HCT116 (cell line): ENCODE results near the gene JPH3. TPM values are rescaled to one million over a fixed set of nuclear protein-coding genes. Genes with fewer than 3 reads are reported as not detected.

Source experiments
- ATAC-seq: fragments of 200-7000 bp; cut with Tn5 transposase; 2 replicates; pipeline ENCODE4 v1.9.1; 2020; ENCODE audit warnings: mild to moderate bottlenecking, moderate library complexity
- BruUV-seq: library from RNA; stranded (reverse); fragments of 400-500 nt; replicated peaks from 2 replicates; lab custom pipeline; 2021; lab: Mats Ljungman, UMichigan
- CTCF ChIA-PET: fragments of 300-600 bp; sonication (Branson Sonifier 250); formaldehyde crosslinking; loops from one replicate; lab custom pipeline; 2021; ENCODE audit warnings: antibody characterized with exemption; lab: Charles Lee
- POLR2A ChIA-PET: fragments of 300-600, 350-600 bp; sonication (Branson Sonifier 250); formaldehyde crosslinking; loops from one replicate; lab custom pipeline; 2021; ENCODE audit warnings: antibody characterized with exemption; lab: Charles Lee
- RAD21 ChIA-PET, 2 experiments: fragments of 300-600 bp; sonication (Branson Sonifier 250); formaldehyde crosslinking; loops; one replicate each; lab custom pipeline; 2023; ENCODE audit warnings: low total read pairs in 2 of 2; ENCODE audit not compliant: uncharacterized antibody in 2 of 2, unreplicated experiment in 2 of 2, low non-redundant PET in 1 of 2; lab: Charles Lee
- DNase-seq: peaks from one replicate; pipeline ENCODE4 v3.0.0-alpha.2; 2010; ENCODE audit warnings: low read depth, low spot score
- H2AFZ ChIP-seq: fragments of 200-600 bp; shearing (Covaris generic), sonication (generic); 2 replicates; pipeline ENCODE4 v1.6.1; 2017; ENCODE audit warnings: low read depth, mixed run types, mixed read lengths, antibody characterized with exemption, low read length; ENCODE audit not compliant: poor library complexity, severe bottlenecking
- H3K27ac ChIP-seq: 2 replicates; pipeline ENCODE4 v1.5.1; 2012; ENCODE audit warnings: low read depth, low read length
- H3K27me3 ChIP-seq: fragments of 200-600 bp; sonication (generic); 2 replicates; pipeline ENCODE4 v1.6.1; 2016; ENCODE audit warnings: mixed run types, low read length, mixed read lengths; ENCODE audit not compliant: insufficient read depth
- H3K36me3 ChIP-seq, 2 experiments: fragments of 200-500 bp in 1 of 2; fragments of 200-600 bp in 1 of 2; sonication (Bioruptor generic) in 1 of 2; sonication (generic) in 1 of 2; 2 replicates each; pipeline versions ENCODE4 v1.5.1 to v1.6.1; 2014 to 2016; ENCODE audit warnings: low read length in 2 of 2, inconsistent platforms in 1 of 2, mixed read lengths in 1 of 2, mixed run types in 1 of 2; ENCODE audit not compliant: insufficient read depth in 2 of 2, control insufficient read depth in 1 of 2
- H3K4me1 ChIP-seq, 2 experiments: fragments of 200-600 bp in 1 of 2; sonication (generic) in 1 of 2; 2 replicates each; pipeline versions ENCODE4 v1.5.1 to v1.6.1; 2012 to 2017; ENCODE audit warnings: low read length in 2 of 2, inconsistent platforms in 1 of 2, mild to moderate bottlenecking in 1 of 2, mixed read lengths in 1 of 2, mixed run types in 1 of 2, moderate library complexity in 1 of 2; ENCODE audit not compliant: insufficient read depth in 2 of 2, control insufficient read depth in 1 of 2
- H3K4me2 ChIP-seq: fragments of 200-600 bp; sonication (generic); 2 replicates; pipeline ENCODE4 v1.6.1; 2017; ENCODE audit warnings: mixed run types, low read length, mixed read lengths
- H3K4me3 ChIP-seq, 2 experiments: fragments of 200-600 bp in 1 of 2; sonication (generic) in 1 of 2; replicated peaks in 1 of 2; 2 replicates each; pipeline ENCODE4 v1.5.1; 2011 to 2016; ENCODE audit warnings: low read length in 2 of 2, control low read depth in 1 of 2, low read depth in 1 of 2, mild to moderate bottlenecking in 1 of 2, mixed read lengths in 1 of 2, mixed run types in 1 of 2
- H3K79me2 ChIP-seq: fragments of 200-600 bp; sonication (generic); 2 replicates; pipeline ENCODE4 v1.6.1; 2017; ENCODE audit warnings: mild to moderate bottlenecking, mixed run types, low read length, moderate library complexity, mixed read lengths; ENCODE audit not compliant: insufficient read depth
- H3K9ac ChIP-seq: fragments of 200-600 bp; sonication (generic); 2 replicates; pipeline ENCODE4 v1.6.1; 2016; ENCODE audit warnings: low read length, mixed read lengths
- H3K9me2 ChIP-seq: fragments of 200-600 bp; sonication (generic), shearing (Covaris generic); 2 replicates; pipeline ENCODE4 v1.6.1; 2017; ENCODE audit warnings: mixed run types, mild to moderate bottlenecking, moderate library complexity; ENCODE audit not compliant: insufficient read depth
- H3K9me3 ChIP-seq, 2 experiments: fragments of 200-500 bp in 1 of 2; fragments of 200-600 bp in 1 of 2; sonication (Bioruptor generic) in 1 of 2; sonication (generic) in 1 of 2; 2 replicates each; pipeline ENCODE4 v1.6.1; 2014 to 2017; ENCODE audit warnings: low read length in 2 of 2, mixed read lengths in 2 of 2, inconsistent platforms in 1 of 2, low read depth in 1 of 2, mild to moderate bottlenecking in 1 of 2, mixed run types in 1 of 2, moderate library complexity in 1 of 2; ENCODE audit not compliant: control insufficient read depth in 1 of 2, insufficient read depth in 1 of 2
- H4K20me1 ChIP-seq: fragments of 200-600 bp; sonication (generic), shearing (Covaris generic); 2 replicates; pipeline ENCODE4 v1.6.1; 2017; ENCODE audit warnings: mixed run types, mild to moderate bottlenecking, moderate library complexity; ENCODE audit not compliant: insufficient read depth
- CEBPB ChIP-seq: IDR thresholded peaks from 2 replicates; pipeline ENCODE4 v1.6.1; 2012; ENCODE audit warnings: low read depth
- EZH2phosphoT487 ChIP-seq: fragments of 200-600 bp; IDR thresholded peaks from 2 replicates; pipeline ENCODE4 v1.6.1; 2018; ENCODE audit warnings: antibody characterized with exemption, borderline replicate concordance
- JUND ChIP-seq: IDR thresholded peaks from 2 replicates; pipeline ENCODE4 v1.6.1; 2012
- POLR2A ChIP-seq: IDR thresholded peaks from 2 replicates; pipeline ENCODE4 v1.7.0; 2011; ENCODE audit warnings: borderline replicate concordance; ENCODE audit not compliant: insufficient read depth, insufficient read length; ENCODE audit errors: extremely low read depth
- SP1 ChIP-seq: IDR thresholded peaks from 2 replicates; pipeline ENCODE4 v1.6.1; 2012; ENCODE audit warnings: low read depth
- SRF ChIP-seq: IDR thresholded peaks from 2 replicates; pipeline ENCODE4 v1.6.1; 2012; ENCODE audit warnings: low read depth
- YY1 ChIP-seq: IDR thresholded peaks from 2 replicates; pipeline ENCODE4 v1.6.1; 2011; ENCODE audit warnings: low read length, low read depth, moderate library complexity, mild to moderate bottlenecking; ENCODE audit not compliant: insufficient replicate concordance; ENCODE audit errors: extremely low read depth
- ZFX ChIP-seq: fragments of 450-650 bp; IDR thresholded peaks from 2 replicates; pipeline ENCODE4 v1.6.1; 2017
- intact Hi-C: fragments of 100-400 bp; cut with micrococcal nuclease; formaldehyde crosslinking; loops from 2 replicates; pipeline ENCODE4 v1.10.0; 2022
- total RNA-seq: library from RNA; stranded (reverse); gene quantifications from one replicate; pipeline ENCODE4 v1.2.1, GENCODE V29; 2021; ENCODE audit not compliant: unreplicated experiment
- TF ChIP-seq, protein P1 (sequence below): IDR thresholded peaks from 2 replicates; pipeline ENCODE4 v1.6.1; 2012
- TF ChIP-seq, protein P2 (sequence below): IDR thresholded peaks from 2 replicates; pipeline ENCODE4 v1.6.1; 2011; ENCODE audit warnings: mild to moderate bottlenecking, low read length, moderate library complexity; ENCODE audit not compliant: insufficient replicate concordance; ENCODE audit errors: extremely low read depth
- TF ChIP-seq, protein P3 (sequence below): IDR thresholded peaks from 2 replicates; pipeline ENCODE4 v1.6.1; 2012

The JPH3 gene
- total RNA-seq, 1 experiment from 2014 or later = 0.10 TPM

DNA sequence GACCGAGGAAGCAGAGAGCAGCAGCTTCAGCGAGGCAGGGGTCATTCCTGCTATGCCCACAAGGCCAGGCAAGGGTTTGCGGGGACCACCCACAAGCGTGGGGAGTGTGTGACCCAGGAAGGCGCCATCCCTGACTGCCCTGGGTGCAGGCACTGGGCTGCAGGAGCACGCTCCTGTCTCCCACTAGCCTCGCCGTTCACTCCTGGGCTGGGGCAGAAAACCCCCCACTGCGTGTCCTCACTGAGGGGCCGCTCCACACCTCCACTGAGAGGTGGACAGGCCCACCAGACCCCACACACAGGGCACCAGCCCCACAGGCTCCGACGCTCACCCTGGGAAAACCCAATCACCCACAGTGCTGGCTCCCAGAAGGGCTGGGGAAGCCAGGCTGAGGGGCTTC, 107.4 kb downstream of the JPH3 start:
- intact Hi-C loops = no loop called here
- BruUV-seq = no TSS peak
- no peak for TF ChIP-seq CEBPB
- TF ChIP-seq, protein P1, sequence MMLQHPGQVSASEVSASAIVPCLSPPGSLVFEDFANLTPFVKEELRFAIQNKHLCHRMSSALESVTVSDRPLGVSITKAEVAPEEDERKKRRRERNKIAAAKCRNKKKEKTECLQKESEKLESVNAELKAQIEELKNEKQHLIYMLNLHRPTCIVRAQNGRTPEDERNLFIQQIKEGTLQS = no peak
- no peak for TF ChIP-seq SP1
- TF ChIP-seq POLR2A = no peak
- no peak for TF ChIP-seq YY1
- TF ChIP-seq EZH2phosphoT487 = no peak
- TF ChIP-seq, protein P2, sequence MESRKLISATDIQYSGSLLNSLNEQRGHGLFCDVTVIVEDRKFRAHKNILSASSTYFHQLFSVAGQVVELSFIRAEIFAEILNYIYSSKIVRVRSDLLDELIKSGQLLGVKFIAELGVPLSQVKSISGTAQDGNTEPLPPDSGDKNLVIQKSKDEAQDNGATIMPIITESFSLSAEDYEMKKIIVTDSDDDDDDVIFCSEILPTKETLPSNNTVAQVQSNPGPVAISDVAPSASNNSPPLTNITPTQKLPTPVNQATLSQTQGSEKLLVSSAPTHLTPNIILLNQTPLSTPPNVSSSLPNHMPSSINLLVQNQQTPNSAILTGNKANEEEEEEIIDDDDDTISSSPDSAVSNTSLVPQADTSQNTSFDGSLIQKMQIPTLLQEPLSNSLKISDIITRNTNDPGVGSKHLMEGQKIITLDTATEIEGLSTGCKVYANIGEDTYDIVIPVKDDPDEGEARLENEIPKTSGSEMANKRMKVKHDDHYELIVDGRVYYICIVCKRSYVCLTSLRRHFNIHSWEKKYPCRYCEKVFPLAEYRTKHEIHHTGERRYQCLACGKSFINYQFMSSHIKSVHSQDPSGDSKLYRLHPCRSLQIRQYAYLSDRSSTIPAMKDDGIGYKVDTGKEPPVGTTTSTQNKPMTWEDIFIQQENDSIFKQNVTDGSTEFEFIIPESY = no peak
- no peak for TF ChIP-seq JUND
- TF ChIP-seq SRF = no peak
- TF ChIP-seq ZFX = no peak
- TF ChIP-seq, protein P3, sequence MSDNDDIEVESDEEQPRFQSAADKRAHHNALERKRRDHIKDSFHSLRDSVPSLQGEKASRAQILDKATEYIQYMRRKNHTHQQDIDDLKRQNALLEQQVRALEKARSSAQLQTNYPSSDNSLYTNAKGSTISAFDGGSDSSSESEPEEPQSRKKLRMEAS = no peak
- Histone ChIP-seq H3K4me1 (no peaks in the 10 kb centered on the region), H3K27me3 (no peaks in the 10 kb centered on the region), H3K9me2 (no peaks in the 10 kb centered on the region), H3K9me3 (no peaks in the 10 kb centered on the region), H3K9ac (no peak overlapping the region), H2AFZ (no peak overlapping the region), H3K27ac (no peak overlapping the region), H3K4me3 (no peak overlapping the region), H3K36me3 (peaks cover 11 to 38% of the 10 kb centered on the region in 2 experiments; a peak in 3 of 4 replicates), H4K20me1 (no peaks in the 10 kb centered on the region), H3K79me2 (peaks cover 6% of the 10 kb centered on the region; the same call in 1 of the 2 replicates), H3K4me2 (no peak overlapping the region)
- CTCF ChIA-PET = no interaction called here
- RAD21 ChIA-PET = no interaction called here
- POLR2A ChIA-PET = no interaction called here
- ATAC-seq (no peak), DNase-seq (no peak)
